ENCODE results near the gene C6orf58.

The C6orf58 gene

GRCh38 chr6:127576874-127577273, at the start of gene C6orf58:
Gene C6orf58, plus strand, starts transcription at chr6:127577174. Its CDS starts 12 bp downstream, at chr6:127577186.
- H3K36me3 Mint-ChIP-seq, result no peaks in the 10 kb centered on the region
- DNase-seq, result no peak
- peaks cover 3% of the 10 kb centered on the region for H3K27me3 Mint-ChIP-seq
- H3K9me3 Mint-ChIP-seq, result no peaks in the 10 kb centered on the region
- no peaks in the 10 kb centered on the region for H3K4me1 Mint-ChIP-seq
- CTCF ChIA-PET, result no interaction called here
- H3K4me3 Mint-ChIP-seq, result no peak within 1 kb of the TSS
- no peak within 1 kb of the TSS for H3K27ac Mint-ChIP-seq

DNA sequence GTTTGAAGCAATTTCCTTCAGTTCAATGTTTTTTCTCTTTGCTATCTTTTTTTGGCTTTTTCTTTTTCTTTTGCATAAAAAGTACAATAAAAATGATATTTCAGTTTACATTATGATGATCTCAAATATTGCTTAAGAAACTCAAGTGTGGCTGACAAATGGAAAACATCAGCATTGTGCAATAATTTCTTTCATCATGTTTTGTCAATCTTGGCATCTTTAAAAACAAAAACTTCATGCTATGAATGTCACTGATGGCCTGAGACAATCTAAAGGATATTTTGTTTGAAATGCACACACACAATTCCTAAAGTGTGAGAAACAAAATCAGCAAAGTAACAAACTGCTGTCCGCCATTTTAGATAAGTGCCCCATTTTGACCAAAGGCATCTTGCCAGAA, 44.0 kb upstream of the C6orf58 start:
- Mint-ChIP-seq H3K27me3 (peaks cover 25% of the 10 kb centered on the region), H3K27ac (no peak overlapping the region), H3K4me3 (no peak overlapping the region), H3K36me3 (no peaks in the 10 kb centered on the region), H3K4me1 (no peaks in the 10 kb centered on the region), H3K9me3 (no peaks in the 10 kb centered on the region)
- DNase-seq, result no peak
- CTCF ChIA-PET, result no interaction called here

DNA sequence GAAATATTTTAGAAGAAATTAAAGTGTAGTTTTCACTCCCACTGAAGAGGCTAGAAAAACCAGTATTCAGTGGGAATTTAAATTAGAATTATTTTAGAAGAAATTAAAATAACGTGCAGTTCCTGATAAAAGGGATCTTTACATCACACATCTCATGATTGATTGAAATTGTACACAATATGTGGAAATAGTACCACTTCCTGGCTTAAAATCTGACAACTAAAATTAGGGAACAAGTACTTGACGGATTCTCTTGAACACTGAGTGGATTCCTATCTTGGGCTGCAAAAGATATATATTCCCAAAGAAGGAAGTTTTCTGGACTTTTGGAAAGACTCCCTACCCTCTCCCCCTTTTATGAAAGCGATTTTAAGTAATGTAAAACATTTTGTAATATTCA, 43.2 kb upstream of the C6orf58 start:
- Mint-ChIP-seq H3K9me3 (no peaks in the 10 kb centered on the region), H3K4me1 (no peaks in the 10 kb centered on the region), H3K27me3 (peaks cover 25% of the 10 kb centered on the region), H3K27ac (no peak overlapping the region), H3K4me3 (no peak overlapping the region), H3K36me3 (no peaks in the 10 kb centered on the region)
- CTCF ChIA-PET, result interaction anchor here (1.9 kb wide), 1 partner anchor 17 kb away, joined by 9 read pairs; no protein-coding TSS in a partner anchor
- no peak for DNase-seq

- H3K27me3 Mint-ChIP-seq, result peaks cover 25% of the 10 kb centered on the region
- H3K27ac Mint-ChIP-seq, result no peak overlapping the region
- CTCF ChIA-PET, result interaction anchor here (0.6 to 6.2 kb wide), 23 partner anchors 10 to 1650 kb away, joined by 3 to 60 read pairs (median 5); partner anchors contain the start of genes ECHDC1 and MTCL3
- no peak for DNase-seq
- H3K4me3 Mint-ChIP-seq, result no peak overlapping the region
- no peaks in the 10 kb centered on the region for H3K36me3 Mint-ChIP-seq
- H3K4me1 Mint-ChIP-seq, result peaks cover 7% of the 10 kb centered on the region
- H3K9me3 Mint-ChIP-seq, result no peaks in the 10 kb centered on the region
These were observed 38.2 kb upstream of the C6orf58 start for GRCh38 chr6:127538750-127539264.

DNA sequence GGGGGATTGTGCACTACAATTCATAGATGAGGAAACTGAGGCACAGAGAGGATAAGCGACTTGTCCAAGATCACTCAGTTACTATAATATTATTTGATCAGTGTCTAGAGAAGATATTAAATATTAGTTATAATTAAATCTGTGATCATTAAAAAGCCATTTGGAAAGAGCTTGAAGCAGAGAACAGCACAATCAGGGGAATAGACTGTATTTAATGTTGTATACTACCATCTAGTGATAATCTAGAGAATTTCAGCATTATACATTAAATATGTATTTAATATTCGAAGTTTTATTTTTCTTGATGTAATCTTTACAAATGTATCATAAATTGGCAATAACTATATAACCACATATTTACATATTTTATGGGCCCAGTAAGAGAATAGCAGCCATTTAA, 37.7 kb upstream of the C6orf58 start:
- Mint-ChIP-seq H3K9me3 (no peaks in the 10 kb centered on the region), H3K36me3 (no peaks in the 10 kb centered on the region), H3K4me1 (peaks cover 7% of the 10 kb centered on the region), H3K27ac (no peak overlapping the region), H3K4me3 (no peak overlapping the region), H3K27me3 (peaks cover 23% of the 10 kb centered on the region)
- CTCF ChIA-PET, result interaction anchor here (0.7 to 6.2 kb wide), 21 partner anchors 9 to 788 kb away, joined by 3 to 60 read pairs (median 6); partner anchors contain the start of genes ECHDC1 and MTCL3
- no peak for DNase-seq

DNA sequence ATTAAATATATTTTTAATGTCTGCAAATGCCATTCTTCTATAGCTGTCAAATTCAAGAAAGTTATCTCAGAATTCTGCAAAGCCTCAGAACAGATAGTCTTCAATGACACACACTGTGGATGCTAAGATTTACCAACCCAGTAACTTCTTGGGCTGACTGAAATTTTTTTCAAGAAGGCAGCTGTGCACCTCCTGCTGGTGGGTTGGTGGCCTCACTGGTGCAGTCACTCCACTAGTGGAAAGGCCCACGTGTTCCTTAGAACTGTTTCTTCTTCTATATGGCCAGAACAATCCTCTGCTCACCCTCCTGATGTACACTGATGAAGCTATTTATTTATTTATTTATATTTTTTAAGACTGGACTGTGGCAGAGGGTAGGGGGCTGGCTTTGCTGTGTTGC, 29.8 kb upstream of the C6orf58 start:
- no peak overlapping the region for H3K27ac Mint-ChIP-seq
- DNase-seq, result peak; percentile 44
- CTCF ChIA-PET, result interaction anchor here (0.6 to 2.3 kb wide), 5 partner anchors 30 to 928 kb away, joined by 3 to 12 read pairs (median 4); no protein-coding TSS in a partner anchor
- no peaks in the 10 kb centered on the region for H3K36me3 Mint-ChIP-seq
- peaks cover under 1% of the 10 kb centered on the region for H3K4me1 Mint-ChIP-seq
- H3K4me3 Mint-ChIP-seq, result no peak overlapping the region
- no peaks in the 10 kb centered on the region for H3K9me3 Mint-ChIP-seq
- H3K27me3 Mint-ChIP-seq, result peaks cover 4% of the 10 kb centered on the region

- H3K9me3 Mint-ChIP-seq, result no peaks in the 10 kb centered on the region
- H3K36me3 Mint-ChIP-seq, result no peaks in the 10 kb centered on the region
- H3K27me3 Mint-ChIP-seq, result peaks cover 4% of the 10 kb centered on the region
- H3K4me3 Mint-ChIP-seq, result no peak overlapping the region
- CTCF ChIA-PET, result interaction anchor here (0.6 to 2.3 kb wide), 6 partner anchors 10 to 282 kb away, joined by 3 to 12 read pairs (median 5); partner anchors contain the start of gene RNF146
- no peak overlapping the region for H3K27ac Mint-ChIP-seq
- no peaks in the 10 kb centered on the region for H3K4me1 Mint-ChIP-seq
- DNase-seq, result no peak
These were observed 28.9 kb upstream of the C6orf58 start for GRCh38 chr6:127547904-127548649.

GRCh38 chr6:127550403-127550802, 26.6 kb upstream of the C6orf58 start:
- Mint-ChIP-seq H3K4me1 (no peaks in the 10 kb centered on the region), H3K4me3 (no peak overlapping the region), H3K36me3 (no peaks in the 10 kb centered on the region), H3K9me3 (no peaks in the 10 kb centered on the region), H3K27ac (no peak overlapping the region), H3K27me3 (peaks cover 4% of the 10 kb centered on the region)
- CTCF ChIA-PET, result no interaction called here
- no peak for DNase-seq

DNA sequence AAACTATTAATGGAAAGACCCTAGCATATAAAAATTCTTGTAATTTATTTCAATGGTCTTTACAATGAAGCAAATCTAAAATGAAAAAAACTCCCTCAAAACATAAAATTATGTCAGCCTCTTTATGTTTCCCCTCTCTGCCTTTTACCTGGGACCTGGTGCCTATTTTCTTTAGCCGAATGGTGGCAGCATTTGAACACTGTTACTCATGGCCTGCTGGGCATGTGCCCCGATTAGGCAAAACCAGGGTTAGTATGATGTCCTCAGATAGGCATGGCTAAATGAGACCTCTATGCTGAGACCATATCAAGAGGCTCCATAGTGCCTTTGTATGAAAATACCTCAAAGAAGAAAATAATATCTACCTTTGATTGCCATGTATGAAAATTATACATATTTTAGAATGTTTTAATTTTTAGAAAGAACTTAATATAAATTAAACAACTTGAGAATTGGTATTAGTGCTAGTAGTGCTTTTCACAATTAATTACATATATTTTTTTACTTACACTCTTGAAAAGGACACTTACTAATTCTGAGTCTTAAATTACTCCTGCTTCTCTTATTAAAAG, 22.5 kb upstream of the C6orf58 start:
- Mint-ChIP-seq H3K36me3 (no peaks in the 10 kb centered on the region), H3K27ac (no peak overlapping the region), H3K27me3 (peaks cover 8% of the 10 kb centered on the region), H3K4me1 (no peaks in the 10 kb centered on the region), H3K9me3 (no peaks in the 10 kb centered on the region), H3K4me3 (no peak overlapping the region)
- DNase-seq, result peak; percentile 30
- CTCF ChIA-PET, result interaction anchor here (0.7 to 1.0 kb wide), 2 partner anchors 10 to 773 kb away, joined by 3 to 4 read pairs; no protein-coding TSS in a partner anchor

DNA sequence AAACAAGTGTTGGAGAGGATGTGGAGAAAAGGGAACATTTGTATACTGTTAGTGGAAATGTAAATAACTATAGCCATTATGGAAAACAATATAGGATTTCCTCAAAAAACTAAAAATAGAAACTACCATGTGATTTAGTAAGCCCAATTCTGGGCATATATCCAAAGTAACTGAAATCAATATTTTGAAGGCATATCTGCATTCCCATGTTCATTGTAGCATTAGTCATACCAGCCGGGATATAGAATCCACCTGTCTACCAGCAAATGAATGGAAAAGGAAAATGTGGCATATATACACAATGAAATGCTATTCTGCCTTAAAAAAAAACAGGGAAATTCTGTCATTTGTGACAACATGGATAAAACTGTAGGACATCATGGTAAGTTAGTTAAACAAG, 15.3 kb upstream of the C6orf58 start:
- Mint-ChIP-seq H3K27me3 (peaks cover 11% of the 10 kb centered on the region), H3K27ac (no peak overlapping the region), H3K9me3 (no peaks in the 10 kb centered on the region), H3K4me1 (no peaks in the 10 kb centered on the region), H3K36me3 (no peaks in the 10 kb centered on the region), H3K4me3 (no peak overlapping the region)
- CTCF ChIA-PET, result no interaction called here
- DNase-seq, result no peak

DNA sequence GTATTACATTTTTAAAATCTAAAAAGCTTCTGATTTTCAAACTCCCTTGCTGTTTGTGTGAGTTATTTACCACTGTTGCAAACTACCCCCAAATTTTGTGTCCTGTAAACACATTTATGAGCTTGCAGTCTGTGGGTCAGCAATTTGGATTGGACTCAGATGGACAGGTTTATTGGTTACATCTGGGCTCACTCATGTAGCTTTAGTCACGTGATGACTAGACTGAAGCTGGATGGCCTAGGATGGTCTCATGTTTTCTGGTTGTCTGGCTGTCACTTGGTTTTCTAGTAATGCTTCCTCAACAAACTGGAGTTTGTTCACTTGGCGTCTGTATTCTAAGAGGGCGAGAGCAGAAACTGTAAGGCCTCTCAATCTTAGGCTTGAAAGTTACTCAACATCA, 12.2 kb upstream of the C6orf58 start:
- Mint-ChIP-seq H3K27ac (no peak overlapping the region), H3K4me3 (no peak overlapping the region), H3K4me1 (no peaks in the 10 kb centered on the region), H3K36me3 (no peaks in the 10 kb centered on the region), H3K27me3 (peaks cover 7% of the 10 kb centered on the region), H3K9me3 (no peaks in the 10 kb centered on the region)
- DNase-seq, result no peak
- CTCF ChIA-PET, result interaction anchor here (1.8 kb wide), 1 partner anchor 10 kb away, joined by 4 read pairs; no protein-coding TSS in a partner anchor

- H3K27ac Mint-ChIP-seq, result no peak overlapping the region
- no peaks in the 10 kb centered on the region for H3K9me3 Mint-ChIP-seq
- H3K27me3 Mint-ChIP-seq, result peaks cover 7% of the 10 kb centered on the region
- CTCF ChIA-PET, result no interaction called here
- DNase-seq, result no peak
- peaks cover 3% of the 10 kb centered on the region for H3K4me1 Mint-ChIP-seq
- no peak overlapping the region for H3K4me3 Mint-ChIP-seq
- H3K36me3 Mint-ChIP-seq, result no peaks in the 10 kb centered on the region
These were observed 10.9 kb upstream of the C6orf58 start for GRCh38 chr6:127566119-127566518.

- no peak overlapping the region for H3K4me3 Mint-ChIP-seq
- no peak for DNase-seq
- H3K27me3 Mint-ChIP-seq, result peaks cover 7% of the 10 kb centered on the region
- H3K27ac Mint-ChIP-seq, result no peak overlapping the region
- H3K4me1 Mint-ChIP-seq, result peaks cover 6% of the 10 kb centered on the region
- H3K9me3 Mint-ChIP-seq, result no peaks in the 10 kb centered on the region
- no peaks in the 10 kb centered on the region for H3K36me3 Mint-ChIP-seq
- CTCF ChIA-PET, result no interaction called here
These were observed 10.3 kb upstream of the C6orf58 start for GRCh38 chr6:127566651-127567050.

DNA sequence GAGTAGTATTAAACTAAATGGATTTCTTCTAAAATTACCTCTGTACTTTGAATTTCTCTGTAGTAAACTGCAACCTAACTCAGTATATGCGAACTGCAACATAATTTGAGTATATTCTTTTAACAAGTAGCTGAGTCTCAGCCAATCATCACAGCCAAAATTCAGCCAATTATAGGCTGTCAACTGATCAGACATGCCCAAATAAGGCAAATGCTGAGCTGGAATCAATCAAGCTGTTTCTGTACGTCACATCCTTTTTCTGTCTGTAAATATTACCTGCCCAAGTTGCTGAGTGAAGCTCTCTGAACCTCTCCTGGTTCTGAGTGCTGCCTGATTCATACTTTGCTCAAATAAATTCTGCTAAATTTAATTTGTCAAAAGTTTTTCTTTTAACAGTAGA, 9.5 kb upstream of the C6orf58 start:
- DNase-seq, result no peak
- H3K27ac Mint-ChIP-seq, result no peak overlapping the region
- peaks cover 6% of the 10 kb centered on the region for H3K4me1 Mint-ChIP-seq
- H3K27me3 Mint-ChIP-seq, result peaks cover 7% of the 10 kb centered on the region
- no peaks in the 10 kb centered on the region for H3K36me3 Mint-ChIP-seq
- no peak overlapping the region for H3K4me3 Mint-ChIP-seq
- no peaks in the 10 kb centered on the region for H3K9me3 Mint-ChIP-seq
- CTCF ChIA-PET, result no interaction called here

All from activated naive CD4-positive, alpha-beta T cell treated with anti-CD3 and anti-CD28 coated beads, Interleukin-2, amount 10 ng/mL, durations not matched to agents 7 days and 5 days (primary cell).